HG03342 (cell line): Measurements from ENCODE around the gene KRTAP5-6.

Source experiments
- ATAC-seq: cut with Tn5 transposase; IDR thresholded peaks from one replicate; pipeline ENCODE4 v1.9.1; 2021; ENCODE audit warnings: mild to moderate bottlenecking, moderate library complexity; ENCODE audit not compliant: unreplicated experiment

The KRTAP5-6 gene, protein sequence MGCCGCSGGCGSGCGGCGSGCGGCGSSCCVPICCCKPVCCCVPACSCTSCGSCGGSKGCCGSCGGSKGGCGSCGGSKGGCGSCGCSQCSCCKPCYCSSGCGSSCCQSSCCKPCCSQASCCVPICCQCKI

DNA sequence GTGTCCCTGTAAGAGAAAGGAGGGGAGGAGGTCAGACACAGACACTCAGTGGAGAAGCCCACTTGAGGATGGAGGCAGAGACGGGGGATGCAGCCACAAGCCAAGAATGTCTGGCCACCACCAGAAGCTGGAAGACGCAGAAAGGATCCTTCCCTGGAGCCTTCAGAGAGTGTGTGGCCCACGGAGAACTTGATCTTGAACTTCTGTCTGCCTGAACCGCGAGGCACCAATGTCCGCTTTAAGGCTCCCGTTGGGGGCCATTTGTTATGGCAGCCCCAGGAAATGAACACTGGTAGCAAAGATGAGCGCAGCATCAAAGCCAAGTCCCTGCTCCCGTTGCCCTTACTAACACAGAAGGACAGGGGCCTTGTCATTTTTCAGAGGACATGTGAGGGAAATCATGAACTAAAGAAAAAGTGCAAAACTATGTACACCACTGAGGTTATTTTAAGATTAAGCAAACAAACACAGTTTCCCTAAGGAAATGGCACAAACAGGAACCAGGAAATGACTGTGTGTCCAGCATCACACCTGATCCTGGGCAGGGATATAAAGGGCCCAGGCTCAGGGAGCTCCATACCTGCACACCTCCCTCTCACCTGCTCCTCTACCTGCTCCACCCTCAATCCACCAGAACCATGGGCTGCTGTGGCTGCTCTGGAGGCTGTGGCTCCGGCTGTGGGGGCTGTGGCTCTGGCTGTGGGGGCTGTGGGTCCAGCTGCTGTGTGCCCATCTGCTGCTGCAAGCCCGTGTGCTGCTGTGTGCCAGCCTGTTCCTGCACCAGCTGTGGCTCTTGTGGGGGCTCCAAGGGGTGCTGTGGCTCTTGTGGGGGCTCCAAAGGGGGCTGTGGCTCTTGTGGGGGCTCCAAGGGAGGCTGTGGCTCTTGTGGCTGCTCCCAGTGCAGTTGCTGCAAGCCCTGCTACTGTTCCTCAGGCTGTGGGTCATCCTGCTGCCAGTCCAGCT is at the start of gene KRTAP5-6:
TSS of gene KRTAP5-6 (plus strand) at position 588 of the 963 bp plus-strand sequence. CDS start at position 639, 51 bp downstream.
- ATAC-seq = no peak

DNA sequence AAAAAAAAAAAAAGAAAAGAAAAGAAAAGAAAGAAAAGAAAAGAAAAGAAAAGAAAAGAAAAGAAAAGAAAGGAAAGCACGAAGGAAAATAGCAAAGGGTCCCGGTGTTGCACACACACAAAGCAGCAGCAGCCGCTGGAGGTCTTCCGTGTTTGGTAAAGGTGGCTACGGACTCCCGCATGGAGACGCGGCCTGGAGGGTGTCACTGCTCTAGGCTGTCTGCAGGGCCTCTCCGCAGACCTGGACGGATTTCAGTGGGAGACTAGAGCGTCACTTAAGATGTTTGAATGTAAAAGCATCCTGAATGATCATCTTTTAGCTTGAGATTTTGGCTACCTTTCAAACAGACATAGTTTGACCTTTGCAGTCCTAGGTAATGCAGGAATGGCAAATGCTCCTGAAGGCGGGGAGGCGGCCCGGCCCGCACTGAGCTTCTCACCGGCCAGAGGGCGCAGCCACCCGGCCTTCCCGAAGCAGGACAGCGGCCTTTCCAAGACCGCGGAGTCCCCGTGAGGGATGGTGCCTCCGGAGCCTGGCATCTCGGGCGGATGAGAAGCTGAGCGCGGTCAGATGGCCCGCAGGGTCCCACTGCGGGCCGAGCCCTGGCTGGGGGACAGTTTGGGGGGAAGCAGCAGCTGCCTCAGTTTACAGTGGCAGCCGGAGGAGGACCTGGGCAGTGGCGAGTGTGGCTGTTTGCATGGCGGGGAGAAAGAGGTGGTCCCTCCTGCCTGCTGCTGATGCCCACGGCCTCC is 48.9 kb upstream of the KRTAP5-6 start:
- no peak for ATAC-seq

DNA sequence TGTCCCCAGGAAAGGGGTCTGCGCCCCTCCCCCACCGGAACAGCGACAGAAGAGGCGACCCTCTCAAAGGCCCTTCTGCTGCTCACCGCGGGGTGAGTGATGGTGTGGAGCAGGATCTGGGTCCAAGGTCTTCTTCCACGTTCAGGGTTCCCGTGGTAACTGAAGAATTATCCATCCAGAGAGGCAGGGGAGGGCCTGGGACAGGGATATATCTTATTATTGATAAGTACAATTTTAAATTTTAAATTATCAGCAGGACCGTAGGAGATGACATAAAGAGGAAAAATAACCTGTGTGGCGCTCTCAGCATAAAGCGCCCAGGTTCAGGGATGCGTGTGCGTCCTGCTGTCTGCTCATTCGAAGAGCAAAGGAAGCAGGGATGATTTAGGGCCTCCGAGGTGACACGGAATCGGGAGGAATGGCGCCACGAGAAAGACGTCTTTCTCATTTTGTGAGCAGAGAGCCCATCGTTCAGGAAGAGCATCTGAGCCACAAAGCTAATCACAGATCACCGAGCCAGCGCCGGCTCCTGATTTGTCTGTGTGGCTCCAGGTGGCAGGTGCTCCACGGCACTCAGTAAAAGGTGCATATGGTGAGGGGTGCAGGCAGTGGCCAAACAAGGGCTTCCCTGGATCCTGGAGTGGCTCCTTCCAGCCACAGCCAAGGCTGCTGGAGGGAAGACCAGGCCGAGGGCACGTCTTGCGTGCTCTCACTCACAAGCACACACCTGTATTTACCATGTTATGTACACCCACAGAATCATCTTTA is 48.2 kb upstream of the KRTAP5-6 start:
- no peak for ATAC-seq

DNA sequence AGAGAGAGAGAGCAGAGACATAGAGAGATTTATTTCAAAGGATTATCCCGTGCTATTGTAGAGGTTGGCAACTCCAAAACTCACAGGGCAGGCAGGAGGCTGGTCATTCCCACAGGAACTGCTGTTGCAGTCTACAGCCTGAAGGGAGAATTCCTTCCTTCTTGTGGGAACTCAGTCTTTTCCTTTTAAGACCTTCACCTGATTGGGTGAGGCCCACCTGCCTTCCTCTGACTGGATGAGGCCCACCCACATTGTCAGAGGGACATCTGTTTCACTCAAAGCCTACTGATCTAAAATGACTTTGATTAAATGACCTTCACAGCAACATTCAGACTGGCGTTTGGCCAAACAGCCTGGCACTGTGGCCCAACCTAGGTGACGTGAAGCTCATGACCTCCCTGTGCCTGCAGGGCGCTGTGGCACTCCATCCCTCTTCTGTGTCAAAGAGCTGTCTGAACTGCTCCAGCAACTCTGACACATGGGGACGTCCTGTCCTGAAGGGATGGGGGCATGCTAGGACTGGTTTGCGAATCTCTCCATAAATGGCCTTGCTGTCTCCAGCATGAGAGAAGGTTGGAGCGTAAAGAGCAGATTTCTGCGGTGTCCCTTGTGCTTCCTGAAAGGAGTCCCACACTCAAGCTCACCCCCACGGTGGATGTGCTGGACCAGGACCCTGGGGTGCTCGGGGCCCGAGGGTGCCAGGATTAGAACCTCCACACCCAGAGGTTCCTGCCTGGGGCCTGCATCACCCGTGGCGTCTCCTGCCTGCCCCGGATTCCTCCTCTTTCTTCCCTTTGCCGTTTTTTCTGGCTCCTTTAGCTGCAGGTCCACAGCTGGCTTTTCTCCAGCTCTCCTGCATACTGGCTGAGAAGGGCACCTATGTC is 46.7 kb upstream of the KRTAP5-6 start:
- ATAC-seq = no peak

DNA sequence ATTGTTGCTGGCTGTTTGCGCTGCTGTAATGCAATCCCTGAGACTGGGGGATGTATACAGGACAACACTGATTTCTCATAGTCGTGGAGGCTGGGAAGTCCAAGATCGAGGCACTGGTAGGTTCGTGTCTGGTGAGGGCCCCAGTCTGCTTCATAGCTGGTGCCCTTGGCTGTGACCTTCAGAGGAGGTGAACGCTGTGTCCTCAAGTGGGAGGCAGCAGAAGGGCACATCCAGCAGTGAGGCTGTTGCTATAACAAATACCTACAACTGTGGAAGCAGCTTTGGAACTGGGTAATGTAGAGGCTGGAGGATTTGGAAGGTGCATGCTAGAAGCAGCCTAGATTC is 46.1 kb upstream of the KRTAP5-6 start:
- no peak for ATAC-seq

DNA sequence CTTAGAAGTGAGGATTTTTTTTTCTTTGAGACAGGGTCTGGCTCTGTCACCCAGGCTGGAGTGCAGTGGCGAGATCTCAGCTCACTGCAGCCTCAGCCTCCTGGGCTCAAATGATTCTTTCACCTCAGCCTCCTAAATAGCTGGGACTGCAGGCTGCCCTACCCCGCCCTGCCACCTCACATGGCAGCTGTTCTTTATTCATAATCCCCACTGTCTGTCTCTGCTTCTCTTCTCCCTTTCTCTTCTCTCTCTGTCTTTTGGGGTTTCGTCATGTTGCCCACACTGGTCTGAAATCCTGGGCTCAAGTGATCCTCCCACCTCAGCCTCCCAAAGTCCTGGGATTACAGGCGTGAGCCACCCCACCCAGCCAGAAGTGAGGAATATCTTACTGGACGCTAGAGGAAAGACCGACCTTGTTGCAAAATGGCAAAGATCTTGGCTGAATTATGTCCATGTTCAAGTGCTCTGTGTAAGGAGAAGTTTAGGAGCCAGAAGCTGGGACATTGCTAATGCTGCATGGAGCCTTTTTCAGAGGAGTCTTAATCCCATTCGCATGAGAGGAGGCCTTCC is 45.5 kb upstream of the KRTAP5-6 start:
- ATAC-seq = no peak

DNA sequence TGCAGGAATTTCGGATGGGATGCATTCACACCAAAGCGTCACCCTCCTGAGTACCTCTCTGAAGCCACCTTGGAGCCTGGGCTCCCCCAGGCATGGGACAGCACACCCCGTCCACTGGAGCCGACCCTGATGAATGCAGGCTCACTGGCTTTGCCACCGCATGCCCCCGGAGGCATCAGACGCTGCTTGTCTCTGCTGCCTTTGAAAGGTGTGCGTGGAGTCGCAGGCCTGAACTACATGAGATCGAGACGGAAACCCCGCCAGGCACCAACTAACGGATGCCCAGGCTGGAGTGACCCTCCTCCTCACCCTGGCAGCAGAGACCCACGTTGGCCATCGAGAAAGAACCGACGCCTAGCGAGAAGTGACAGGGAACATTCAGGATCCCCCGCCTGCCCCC is 45.0 kb upstream of the KRTAP5-6 start:
- ATAC-seq = no peak

DNA sequence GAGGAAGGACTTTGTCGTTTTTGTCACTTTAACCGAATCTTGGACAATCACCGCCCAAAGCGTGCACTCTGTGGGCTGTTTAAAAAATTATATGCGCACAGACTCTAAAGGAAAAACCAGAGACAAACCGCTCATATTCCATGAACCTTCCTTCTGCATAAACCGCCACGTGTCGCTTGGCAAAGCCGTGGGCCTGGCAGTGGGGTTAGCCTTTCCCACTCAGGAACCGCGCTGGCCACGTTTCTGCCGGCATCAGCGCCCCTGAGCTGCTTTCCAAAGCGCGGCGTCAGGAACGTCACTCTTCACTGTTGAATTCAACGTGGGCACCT is 44.6 kb upstream of the KRTAP5-6 start:
- no peak for ATAC-seq

DNA sequence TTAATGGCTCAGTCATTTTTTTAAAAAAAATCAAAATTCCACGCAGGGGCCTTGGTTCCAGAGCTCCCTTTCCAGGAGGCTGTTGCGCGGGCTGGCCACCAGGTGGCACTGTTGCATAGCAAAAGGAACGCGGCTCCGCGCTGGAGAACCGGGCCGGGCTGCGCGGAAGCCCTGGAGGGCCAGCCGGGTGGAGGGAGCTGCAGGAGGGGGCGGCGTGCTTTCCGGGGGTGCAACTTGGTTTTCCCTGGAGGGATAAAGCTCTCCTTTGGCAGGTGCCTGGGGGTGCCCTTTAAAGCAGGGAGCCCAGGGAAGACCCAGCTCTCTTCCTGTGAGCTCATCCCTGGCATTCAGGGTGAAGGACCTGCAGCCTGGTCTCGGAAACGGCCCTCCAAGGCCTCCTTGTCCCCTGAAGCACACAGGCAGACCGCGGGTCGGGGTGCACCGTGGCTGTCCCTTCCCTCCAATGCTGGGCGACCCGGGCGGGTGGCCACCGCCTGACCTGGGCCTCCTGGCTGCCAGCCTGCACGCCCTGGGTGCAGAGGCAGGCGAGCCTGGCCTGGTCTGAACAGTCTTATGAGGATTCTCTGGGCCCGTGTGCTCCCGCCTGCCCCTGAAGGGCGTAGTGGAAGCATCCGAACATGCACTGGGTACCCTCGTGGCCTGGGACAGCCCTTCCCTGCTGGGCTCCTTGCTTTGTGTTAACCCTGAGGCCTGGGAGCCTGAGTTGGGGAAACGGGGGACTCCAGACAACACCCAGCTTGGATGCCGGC is 44.0 kb upstream of the KRTAP5-6 start:
- ATAC-seq = no peak

DNA sequence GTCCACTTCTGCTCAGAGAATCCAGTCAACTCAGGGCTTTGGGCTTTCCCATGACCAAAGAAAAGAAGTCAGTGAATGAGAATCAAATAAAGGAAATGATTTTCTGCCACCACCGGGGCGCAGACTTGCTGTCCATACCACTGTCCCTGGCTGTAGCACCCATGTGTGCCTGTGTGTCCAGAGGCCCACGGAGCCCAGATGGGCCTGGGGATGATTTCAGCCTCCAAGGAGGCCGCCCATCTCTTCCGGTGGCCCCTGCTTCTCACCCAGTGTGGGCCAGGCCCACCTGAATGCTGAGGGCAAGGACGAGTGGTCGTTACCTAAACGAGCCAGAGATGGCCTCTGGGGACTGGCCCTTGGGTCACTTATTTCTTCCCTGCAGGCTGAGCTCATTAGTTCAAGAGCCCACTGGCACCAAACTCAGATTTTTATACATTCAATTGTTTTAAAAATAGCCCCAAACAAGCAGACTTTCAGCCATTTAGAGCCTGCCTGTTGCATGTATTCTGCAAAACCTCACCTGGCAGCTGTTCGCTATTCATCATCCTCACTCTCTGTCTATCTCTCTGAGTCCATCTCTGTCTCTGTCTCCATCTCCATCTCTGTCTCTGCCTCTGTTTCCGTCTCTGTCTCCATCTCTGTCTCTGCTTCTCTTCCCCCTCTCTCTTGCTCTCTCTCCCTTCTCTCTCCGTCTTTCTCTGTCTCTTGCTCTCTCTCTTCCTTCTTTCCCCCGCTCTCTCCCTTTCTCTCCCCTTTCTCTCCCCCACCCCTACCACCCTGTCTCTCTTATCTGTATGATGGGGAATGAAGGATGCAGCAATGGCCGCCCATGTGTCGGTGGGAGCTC is 43.2 kb upstream of the KRTAP5-6 start:
- ATAC-seq = no peak

DNA sequence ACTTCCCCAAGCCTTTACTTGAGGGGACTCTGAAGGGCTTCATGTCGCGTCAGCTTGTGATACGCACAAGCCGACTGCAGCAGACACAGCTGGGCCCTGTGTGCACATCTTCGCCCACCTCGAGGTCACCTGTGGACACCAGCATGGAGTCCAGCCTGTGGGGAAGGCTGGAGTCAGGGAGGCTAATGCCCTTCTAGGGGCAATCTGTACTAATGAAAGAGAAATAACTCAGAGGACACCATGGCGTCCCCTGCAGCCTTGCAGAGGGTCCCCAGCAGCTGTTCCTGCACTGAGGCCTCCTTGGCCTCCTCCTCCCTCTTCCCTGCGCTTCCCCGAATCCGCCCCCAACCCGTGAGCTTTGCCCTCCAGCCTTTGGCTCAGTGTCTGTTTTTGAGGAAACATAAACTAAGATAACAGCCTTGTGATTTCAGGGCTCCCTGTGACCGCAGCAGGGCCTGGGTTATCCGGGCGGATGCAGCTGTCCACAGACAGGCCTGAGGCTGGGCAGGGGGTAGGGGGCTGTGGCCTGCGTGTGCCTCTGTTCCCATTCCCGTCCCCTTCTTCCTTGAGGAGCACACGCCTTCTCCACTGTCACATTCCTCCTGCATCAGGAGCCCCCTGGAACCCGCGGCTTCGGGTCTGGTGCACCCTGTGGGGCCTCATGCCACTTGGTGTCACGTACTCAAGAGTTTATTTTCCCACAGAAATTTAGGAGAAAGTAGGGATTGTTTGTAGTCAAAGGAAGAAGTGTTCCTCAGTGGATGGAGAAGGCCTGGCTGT is 42.4 kb upstream of the KRTAP5-6 start:
- ATAC-seq = no peak

DNA sequence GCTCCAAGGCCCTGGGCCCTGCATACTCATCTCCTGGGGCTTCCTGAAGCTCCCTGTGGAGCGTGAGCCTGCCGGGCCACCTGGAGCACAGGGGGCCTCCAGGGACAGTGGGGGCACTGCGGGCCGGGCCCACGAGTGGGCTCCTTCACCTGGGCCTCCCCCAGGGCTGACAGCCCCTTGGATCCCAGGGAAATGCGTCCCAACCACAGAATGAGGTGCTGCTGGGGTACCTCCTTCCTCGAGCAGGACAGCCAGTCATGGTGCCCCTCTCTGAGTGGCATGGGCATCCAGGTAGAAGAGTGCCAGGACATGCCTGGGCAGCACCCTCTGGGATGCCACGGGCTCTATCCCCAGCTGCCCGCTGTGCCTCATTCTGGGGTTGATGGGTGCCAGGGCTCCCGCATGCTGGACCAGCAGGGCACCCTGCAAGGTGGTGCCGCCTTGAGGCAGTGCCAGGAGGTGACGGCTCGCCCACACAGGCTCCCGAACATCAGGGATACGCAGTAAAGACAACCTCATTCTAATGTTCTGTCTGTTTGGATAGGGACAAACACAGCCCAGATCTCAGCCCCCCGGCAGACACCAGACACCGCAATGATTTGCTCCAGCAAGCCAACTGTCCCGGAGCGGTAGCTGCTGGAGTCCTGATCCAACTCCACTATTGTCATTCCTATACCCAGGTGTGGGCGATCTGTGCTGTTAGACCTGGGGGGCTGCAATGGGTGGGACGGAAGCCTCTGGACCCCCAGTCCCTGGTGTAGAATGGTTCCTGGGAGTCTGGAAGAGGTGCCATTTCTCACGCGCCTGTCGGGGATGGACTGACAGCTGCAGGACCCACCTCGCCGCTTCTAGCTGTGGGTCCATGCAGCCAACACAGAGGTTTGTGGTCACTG is 41.6 kb upstream of the KRTAP5-6 start:
- ATAC-seq = no peak

DNA sequence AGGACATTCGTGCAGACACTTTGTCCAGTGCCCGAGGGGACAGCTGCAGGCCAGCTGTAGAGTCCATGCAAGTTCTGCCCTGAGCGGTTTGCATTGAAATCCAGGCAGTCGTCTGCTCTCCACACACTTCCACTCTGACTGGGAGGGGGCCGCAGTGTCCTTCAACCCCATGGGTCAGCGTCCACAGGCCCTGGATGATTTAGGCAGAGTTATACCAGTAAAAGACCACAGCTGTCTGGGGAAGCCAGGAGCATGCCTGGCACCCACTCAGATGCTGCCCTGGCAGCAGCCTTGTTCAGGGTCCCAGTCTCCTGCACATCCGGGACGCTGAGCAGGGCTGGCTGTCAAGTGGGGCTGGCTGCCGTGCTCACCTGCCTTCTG is 40.9 kb upstream of the KRTAP5-6 start:
- ATAC-seq = no peak

DNA sequence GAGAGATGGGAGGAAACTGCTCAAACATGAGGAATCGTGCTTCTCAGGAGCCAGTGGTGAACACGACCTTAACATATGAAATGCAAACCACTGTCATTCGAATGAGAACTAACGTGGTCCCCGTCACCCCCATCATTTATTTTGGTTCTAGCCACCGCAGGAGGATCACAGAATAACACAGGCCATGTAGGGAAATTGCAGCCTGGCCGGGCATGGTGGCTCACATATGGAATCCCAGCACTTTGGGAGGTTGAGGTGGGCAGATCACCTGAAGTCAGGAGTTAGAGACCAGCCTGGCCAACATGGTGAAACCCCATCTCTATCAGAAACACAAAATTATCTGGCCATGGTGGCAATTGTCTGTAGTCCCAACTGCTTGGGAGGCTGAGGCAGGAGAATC is 40.3 kb upstream of the KRTAP5-6 start:
- ATAC-seq = no peak

DNA sequence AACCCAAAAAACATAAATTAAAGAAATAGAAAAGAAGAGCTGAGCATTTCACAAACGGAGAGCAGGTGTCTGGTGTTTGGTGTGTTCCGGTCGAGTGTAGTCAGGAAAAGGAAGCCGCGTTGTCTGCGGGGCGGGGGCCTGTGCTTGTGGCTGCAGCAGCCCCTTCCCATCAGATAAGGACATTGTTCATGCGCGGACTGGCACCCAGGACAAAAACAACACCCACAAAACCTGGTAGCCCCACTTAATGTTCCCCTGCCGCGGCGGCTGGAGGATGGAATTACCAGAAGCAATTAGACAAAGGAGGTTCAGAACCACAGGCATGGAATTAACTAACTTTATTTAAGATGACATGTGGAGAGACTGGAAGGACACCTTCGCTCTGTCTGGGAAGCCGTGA is 37.5 kb upstream of the KRTAP5-6 start:
- ATAC-seq = no peak

DNA sequence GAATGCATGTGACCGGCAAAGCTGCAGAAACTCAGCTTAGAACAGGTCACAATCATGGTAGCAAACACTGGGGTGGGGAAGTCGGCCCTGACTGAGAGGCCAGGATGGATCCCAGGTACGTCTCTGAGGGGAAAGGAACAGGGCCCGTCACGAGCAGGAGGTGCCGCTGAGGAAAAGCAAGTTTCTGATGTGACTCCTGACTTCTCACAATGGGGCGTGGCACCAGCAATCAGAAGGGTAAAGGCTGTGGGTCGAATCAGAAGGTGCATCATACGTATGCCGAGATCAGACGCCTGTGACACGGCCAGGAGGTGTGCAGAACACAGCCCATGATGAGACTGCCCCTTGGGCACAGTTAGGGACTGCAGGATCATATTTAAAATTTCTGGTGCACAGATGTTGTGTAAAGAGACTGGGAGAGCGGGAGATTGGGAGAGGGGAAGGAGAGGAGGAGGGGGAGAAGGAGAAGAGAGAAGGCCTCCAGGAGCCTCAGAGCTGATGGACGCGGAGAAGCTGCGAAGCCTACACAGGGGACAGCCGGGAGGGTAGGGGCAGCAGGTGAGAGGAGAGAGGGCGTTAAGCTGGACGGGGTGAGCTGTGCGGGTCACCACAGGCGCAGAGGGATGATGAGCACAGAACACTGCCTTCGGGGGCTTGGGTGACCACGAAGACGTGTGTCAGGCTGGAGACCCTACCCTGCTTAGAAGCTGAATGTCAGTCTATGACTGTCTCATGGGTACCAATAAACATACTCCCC is 36.7 kb upstream of the KRTAP5-6 start:
- ATAC-seq = no peak
